K562 (cell line): ENCODE measurements around the gene KCP. TPM values are rescaled to one million over a fixed set of nuclear protein-coding genes. Genes with fewer than 3 reads are reported as not detected.

Experiments used
- ARHGAP35 ChIP-seq: fragments of 450-650 bp; IDR thresholded peaks from 2 replicates; pipeline ENCODE4 v1.6.1; 2018; ENCODE audit not compliant: partially characterized antibody
- ARID2 ChIP-seq: fragments of 450-650 bp; IDR thresholded peaks from 2 replicates; pipeline ENCODE4 v1.6.1; 2017; ENCODE audit warnings: antibody characterized with exemption, mild to moderate bottlenecking
- CBX2 ChIP-seq: fragments of 200-600 bp; sonication (generic); IDR thresholded peaks from one replicate; pipeline ENCODE4 v1.6.1; 2012; ENCODE audit warnings: mild to moderate bottlenecking, low read length, inconsistent platforms; ENCODE audit not compliant: insufficient read depth, poor library complexity, severe bottlenecking
- CEBPB ChIP-seq: fragments of 450-650 bp; IDR thresholded peaks from 2 replicates; pipeline ENCODE4 v1.6.1; 2016; ENCODE audit warnings: missing genetic modification characterization, missing compliant biosample characterization
- CREB3 ChIP-seq: fragments of 450-650 bp; conservative IDR thresholded peaks from 2 replicates; pipeline ENCODE4 v1.6.1; 2016; ENCODE audit warnings: missing genetic modification characterization, low read depth, mild to moderate bottlenecking, missing compliant biosample characterization, moderate library complexity
- E2F5 ChIP-seq: sonication (generic); formaldehyde crosslinking; IDR thresholded peaks from 2 replicates; pipeline ENCODE4 v1.8.0; 2022; ENCODE audit warnings: mild to moderate bottlenecking, missing genetic modification reagents
- ETS2 ChIP-seq: IDR thresholded peaks from 2 replicates; pipeline ENCODE4 v1.6.1; 2016; ENCODE audit warnings: borderline replicate concordance, missing genetic modification characterization, mild to moderate bottlenecking, moderate library complexity, missing compliant biosample characterization; ENCODE audit not compliant: poor library complexity, severe bottlenecking
- KAT8 ChIP-seq: fragments of 450-650 bp; IDR thresholded peaks from 2 replicates; pipeline ENCODE4 v1.6.1; 2016; ENCODE audit warnings: low read depth, mild to moderate bottlenecking
- MYNN ChIP-seq, 2 experiments: sonication (generic); formaldehyde crosslinking in 1 of 2; IDR thresholded peaks; 2 replicates each; pipeline versions ENCODE4 v1.5.0 to v1.6.1; 2016 to 2020; ENCODE audit warnings: antibody characterized with exemption in 1 of 2, missing genetic modification reagents in 1 of 2
- NCOA4 ChIP-seq: fragments of 450-650 bp; IDR thresholded peaks from 2 replicates; pipeline ENCODE4 v1.6.1; 2018; ENCODE audit warnings: mild to moderate bottlenecking; ENCODE audit not compliant: partially characterized antibody
- NR2C1 ChIP-seq, 2 experiments: fragments of 450-650 bp; IDR thresholded peaks; 2 replicates each; pipeline ENCODE4 v1.6.1; 2017; ENCODE audit warnings: mild to moderate bottlenecking in 2 of 2, antibody characterized with exemption in 1 of 2, inconsistent platforms in 1 of 2, missing compliant biosample characterization in 1 of 2, missing genetic modification characterization in 1 of 2
- SMAD4 ChIP-seq: fragments of 250-450 bp; sonication (Bioruptor Pico); conservative IDR thresholded peaks from 2 replicates; pipeline ENCODE4 v1.8.0; 2021; ENCODE audit warnings: inconsistent platforms, mild to moderate bottlenecking, moderate library complexity
- TAF15 ChIP-seq: fragments of 200-400 bp; formaldehyde crosslinking; IDR thresholded peaks from 2 replicates; pipeline ENCODE4 v1.6.1; 2017; ENCODE audit warnings: mild to moderate bottlenecking, low read depth, low read length, moderate library complexity
- ZBTB12 ChIP-seq: fragments of 250-450 bp; sonication (Bioruptor Pico); IDR thresholded peaks from 2 replicates; pipeline ENCODE4 v1.4.0; 2020
- ZNF143 ChIP-seq: sonication (generic); formaldehyde crosslinking; IDR thresholded peaks from 2 replicates; pipeline ENCODE4 v1.9.0; 2022; ENCODE audit warnings: mild to moderate bottlenecking, missing genetic modification reagents
- ZNF217 ChIP-seq: sonication (generic); formaldehyde crosslinking; IDR thresholded peaks from 2 replicates; pipeline ENCODE4 v1.8.0; 2022; ENCODE audit warnings: mild to moderate bottlenecking, missing genetic modification reagents
- ZNF3 ChIP-seq: fragments of 250-450 bp; sonication (Bioruptor Pico); IDR thresholded peaks from 2 replicates; pipeline ENCODE4 v1.5.0; 2021; ENCODE audit warnings: mild to moderate bottlenecking, moderate library complexity
- ZNF311 ChIP-seq: fragments of 250-450 bp; sonication (Bioruptor Pico); IDR thresholded peaks from 2 replicates; pipeline ENCODE4 v1.4.0; 2020; ENCODE audit warnings: mild to moderate bottlenecking, moderate library complexity
- ZNF589 ChIP-seq: fragments of 200-800 bp; sonication (Bioruptor generic); IDR thresholded peaks from 2 replicates; pipeline ENCODE4 v1.6.1; 2016; ENCODE audit warnings: low read depth, missing genetic modification characterization, missing compliant biosample characterization
- ZNF766 ChIP-seq: fragments of 200-800 bp; sonication (Bioruptor generic); conservative IDR thresholded peaks from 2 replicates; pipeline ENCODE4 v1.6.1; 2016; ENCODE audit warnings: missing genetic modification characterization, missing compliant biosample characterization
- ZNF778 ChIP-seq: fragments of 450-650 bp; formaldehyde crosslinking; IDR thresholded peaks from 2 replicates; pipeline ENCODE4 v1.4.0; 2020; ENCODE audit warnings: mild to moderate bottlenecking, moderate library complexity
- polyA plus RNA-seq, 8 experiments: library from polyadenylated mRNA; depleted of rRNA in 4 of 8; stranded (reverse) in 5 of 8; unstranded in 3 of 8; fragments of >200 nt; fragmentation: Nextera tagmentation in 2 of 8; fragmentation: Illumina TruSeq in 1 of 8; extraction: Ambion mirVana in 2 of 8; extraction: Trizol in 1 of 8; gene quantifications; 2 replicates each; pipeline versions ENCODE4 v1.2.1 to v1.2.3, GENCODE V29; 2011 to 2014; ENCODE audit warnings: inconsistent platforms in 1 of 8, missing spikeins in 1 of 8
- total RNA-seq, 7 experiments: library from RNA; depleted of rRNA in 6 of 7; stranded (reverse); fragments of >200 nt in 6 of 7; fragmentation: Illumina TruSeq in 2 of 7; extraction: Trizol in 2 of 7; gene quantifications; 2 replicates each; pipeline versions ENCODE4 v1.2.1 to v1.2.3, GENCODE V29; 2011 to 2021; ENCODE audit warnings: low replicate concordance in 1 of 7

The KCP gene
- total and polyA plus RNA-seq, 9 of the 15 experiments (the other 6 are each of a cell fraction or from before 2014, with no cell fraction given): 0.06 to 0.17 (median 0.12) TPM; not detected in 3

GRCh38 chr7:128859232-128860157 lies 51.0 kb downstream of the KCP start (continued):
- no peak for TF ChIP-seq ARID2
- TF ChIP-seq ETS2 (tag): no peak
- no peak for TF ChIP-seq ZNF589 (CRISPR knock-in tag)
- no peak for TF ChIP-seq ZBTB12
- TF ChIP-seq MYNN (IDR thresholded peaks at IDR 0.05): peak; percentile 26; the same call in 1 of the 2 replicates
- TF ChIP-seq MYNN (CRISPR knock-in tag; IDR thresholded peaks at IDR 0.05): no peak
- no peak for TF ChIP-seq ZNF3 (CRISPR knock-in tag)
- no peak for TF ChIP-seq TAF15
- TF ChIP-seq CBX2: no peak
- TF ChIP-seq ARHGAP35: peak; percentile 30
- no peak for TF ChIP-seq E2F5 (CRISPR knock-in tag)
- no peak for TF ChIP-seq ZNF766
- no peak for TF ChIP-seq ZNF311 (CRISPR knock-in tag)
- no peak for TF ChIP-seq CEBPB (tag)
- TF ChIP-seq SMAD4 (CRISPR knock-in tag): 0 out of 2 replicates have a peak, but pooled peaks have one; percentile 3
- TF ChIP-seq ZNF143 (CRISPR knock-in tag): no peak
- no peak for TF ChIP-seq ZNF778 (CRISPR knock-in tag)
- TF ChIP-seq NCOA4: no peak
- no peak for TF ChIP-seq ZNF217
- no peak for TF ChIP-seq KAT8
- no peak for TF ChIP-seq CREB3
- no peak for TF ChIP-seq NR2C1 (IDR thresholded peaks at IDR 0.05)
- no peak for TF ChIP-seq NR2C1 (tag; IDR thresholded peaks at IDR 0.05)
